Motor neuron (in vitro differentiated cells): ENCODE data around the gene SNCG. TPM values are rescaled to one million over a fixed set of nuclear protein-coding genes. Genes with fewer than 3 reads are reported as not detected.
"Not testable (repeated sequence)": the region's sequence is repeated elsewhere in the genome, so short reads cannot be mapped to it uniquely, and the experiment has no call there.

Experiments used
- ATAC-seq, 8 experiments: fragments of 200-7000 bp; cut with Tn5 transposase; replicated peaks in 6 of 8; 2 replicates each; pipeline ENCODE4 v1.8.0; 2021; ENCODE audit warnings: mild to moderate bottlenecking in 8 of 8, moderate library complexity in 8 of 8
- H3K27ac ChIP-seq, 2 donors: fragments of 250-450 bp; sonication (Bioruptor Pico); 2 replicates each; pipeline ENCODE4 v1.9.0; 2021; ENCODE audit warnings: antibody characterized with exemption in 2 of 2, mild to moderate bottlenecking in 2 of 2, moderate library complexity in 1 of 2
- H3K4me1 ChIP-seq, 2 donors: fragments of 250-450 bp; sonication (Bioruptor Pico); replicated peaks in 1 of 2; 2 replicates each; pipeline ENCODE4 v1.6.1; 2021; ENCODE audit warnings: antibody characterized with exemption in 2 of 2, mild to moderate bottlenecking in 2 of 2, moderate library complexity in 1 of 2
- H3K4me3 ChIP-seq, 5 donors: fragments of 250-450 bp; sonication (Bioruptor Pico); 2 replicates each; pipeline ENCODE4 v1.9.0; 2021; ENCODE audit warnings: antibody characterized with exemption in 5 of 5, mild to moderate bottlenecking in 5 of 5, moderate library complexity in 4 of 5
- WGBS, 10 experiments: fragments of 450-650 bp; shearing (Covaris generic); methylation state at CpG; one replicate each; pipeline ENCODE4 v1.0.0; 2022; 5-methylcytosine and 5-hydroxymethylcytosine counted together
- in situ Hi-C, 9 experiments: fragments of 400-800 bp; cut with MboI; loops; one replicate each; pipeline ENCODE4 v1.15.0; 2021; ENCODE audit warnings: low sequenced_read_pairs in 9 of 9, low pct_unique_long_range_greater_than_20kb in 2 of 9; ENCODE audit not compliant: unreplicated experiment in 9 of 9
- total RNA-seq, 8 experiments: library from RNA; unstranded; fragments of 300-600 nt; gene quantifications; 2 replicates each; pipeline versions ENCODE4 v1.2.3 to v1.2.4, GENCODE V29; 2022

The SNCG gene
- total RNA-seq, 8 experiments from 2014 or later = 86.6 to 946 (median 637) TPM

DNA sequence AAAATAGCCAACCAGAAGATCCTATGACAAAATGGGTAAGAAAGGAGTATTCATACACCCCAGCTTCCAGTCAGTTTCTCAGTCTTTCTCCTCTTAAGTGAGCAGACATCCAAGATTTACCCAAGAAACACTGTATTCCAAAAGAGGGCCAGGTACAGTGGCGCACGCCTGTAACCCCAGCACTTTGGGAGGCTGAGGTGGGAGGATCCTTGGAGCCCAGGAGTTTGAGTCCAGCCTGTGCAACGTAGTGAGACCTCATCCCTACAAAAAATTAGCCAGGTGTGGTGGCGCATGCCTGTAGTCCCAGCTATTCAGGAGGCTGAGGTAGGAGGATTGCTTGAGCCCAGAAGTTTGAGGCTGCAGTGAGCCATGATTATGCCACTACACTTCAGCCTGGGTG lies 10.6 kb upstream of the SNCG start:
- H3K4me3 ChIP-seq, ATAC-seq, H3K27ac ChIP-seq: not testable (repeated sequence)
- WGBS, 10 experiments = 67 to 100% (median 84%) methylated on average over 1 to 3 of the region's 4 CpGs; no CpG with 5 or more reads in 5 of the 10 experiments
- in situ Hi-C loops = loop anchor here in 2 of 9 experiments (25.0 kb wide), 1 partner anchor 114 kb away; no protein-coding TSS in a partner anchor
- peaks cover 16 to 24% of the 10 kb centered on the region in 2 donors for H3K4me1 ChIP-seq

DNA sequence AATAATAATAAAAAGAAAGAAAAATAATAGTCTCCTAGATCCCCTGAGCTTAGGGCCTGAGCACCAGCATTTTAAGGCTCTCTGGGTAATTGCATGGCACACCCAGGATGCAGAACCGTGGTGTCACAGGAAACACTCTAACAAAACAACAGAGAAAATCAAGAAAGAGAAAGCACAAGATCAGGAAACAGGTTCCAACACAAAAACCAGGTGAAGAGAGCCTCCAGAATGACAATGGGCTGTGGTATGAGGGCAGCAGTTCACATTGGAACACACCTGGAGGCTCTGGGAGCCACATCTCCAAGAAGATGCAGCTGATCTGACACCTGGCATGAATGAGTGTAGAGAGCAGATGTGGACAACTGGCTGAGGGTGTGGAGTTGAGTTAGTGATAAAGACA lies 8.1 kb upstream of the SNCG start:
- in situ Hi-C loops = no loop called here
- peaks cover 34 to 41% of the 10 kb centered on the region in 2 donors for H3K4me1 ChIP-seq
- no peak for ATAC-seq
- H3K27ac ChIP-seq = no peak overlapping the region
- H3K4me3 ChIP-seq = no peak overlapping the region
- 33 to 100% (median 83%) methylated on average over 1 of the region's 1 CpG; no CpG with 5 or more reads in 5 of the 10 experiments for WGBS, 10 experiments

DNA sequence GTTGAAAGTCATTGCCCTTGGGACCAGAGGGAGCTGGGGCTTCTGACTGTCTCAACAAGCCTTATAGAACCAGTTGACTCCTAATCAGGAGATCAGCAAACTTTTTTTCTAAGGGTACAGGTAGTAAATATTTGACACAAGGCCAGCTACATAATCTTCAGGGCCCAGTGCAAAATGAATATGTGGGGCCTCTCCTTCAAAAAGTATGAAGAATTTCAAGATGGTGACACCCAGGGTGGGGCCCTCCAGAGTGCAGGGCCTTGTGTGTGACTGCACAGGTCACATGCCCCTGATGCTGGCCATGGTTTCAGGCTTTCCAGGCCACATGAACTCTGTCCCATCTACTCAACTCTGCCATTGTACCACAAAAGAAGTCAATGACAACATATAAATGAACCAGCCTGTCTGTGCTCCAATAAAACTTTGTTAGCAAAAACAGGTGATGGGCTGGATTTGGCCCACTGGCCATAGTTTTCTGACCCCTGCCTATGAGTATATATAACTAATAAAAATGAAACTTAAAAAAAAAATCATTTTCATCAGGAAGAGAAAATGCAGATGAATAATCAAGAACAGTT lies 7.1 kb upstream of the SNCG start:
- peaks cover 39 to 42% of the 10 kb centered on the region in 2 donors for H3K4me1 ChIP-seq
- no peak overlapping the region for H3K4me3 ChIP-seq
- H3K27ac ChIP-seq = no peak overlapping the region
- peak in 2 of 8 experiments; percentile 7 to 12 for ATAC-seq
- in situ Hi-C loops = no loop called here

DNA sequence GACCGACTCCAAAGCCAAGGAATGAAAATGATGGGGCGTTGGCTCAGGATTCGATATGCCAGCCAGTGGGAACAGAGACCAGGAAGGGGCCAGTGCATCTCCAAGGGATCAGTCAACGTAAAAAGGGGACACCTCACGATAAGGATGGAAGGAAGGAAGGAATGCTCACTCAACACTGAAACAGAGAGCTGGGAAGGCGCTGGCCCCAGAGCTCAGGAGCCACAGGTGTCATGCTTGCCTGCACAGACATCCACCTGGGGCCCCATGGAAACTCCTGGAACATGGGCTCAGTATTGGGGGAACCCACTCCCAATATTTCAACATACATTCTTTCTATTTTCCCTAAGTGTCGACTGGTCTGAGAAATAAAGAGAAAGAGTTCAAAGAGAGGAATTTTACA lies 6.3 kb upstream of the SNCG start:
- ATAC-seq = no peak
- in situ Hi-C loops = no loop called here
- H3K4me3 ChIP-seq = no peak overlapping the region
- WGBS, 10 experiments = 77 to 100% (median 91%) methylated on average over 1 to 7 of the region's 7 CpGs; no CpG with 5 or more reads in 4 of the 10 experiments
- H3K27ac ChIP-seq = no peak overlapping the region
- peaks cover 41 to 43% of the 10 kb centered on the region in 2 donors for H3K4me1 ChIP-seq

DNA sequence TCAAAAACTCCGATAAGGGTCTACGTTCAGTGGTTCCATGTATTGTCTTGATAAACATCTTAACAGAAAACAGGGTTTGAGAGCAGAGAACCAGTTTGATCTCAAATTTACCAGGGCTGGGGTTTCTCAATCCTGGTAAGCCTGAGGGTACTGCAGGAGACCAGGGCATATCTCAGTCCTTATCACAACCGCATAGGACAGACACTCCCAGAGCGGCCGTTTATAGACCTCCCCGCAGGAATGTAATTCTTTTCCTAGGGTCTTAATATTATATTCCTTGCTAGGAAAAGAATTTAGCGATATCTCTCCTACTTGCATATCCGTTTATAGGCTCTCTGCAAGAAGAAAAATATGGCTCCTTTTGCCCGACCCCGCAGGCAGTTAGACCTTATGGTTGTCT lies 5.7 kb upstream of the SNCG start:
- H3K4me3 ChIP-seq, in situ Hi-C loops, ATAC-seq, H3K27ac ChIP-seq: not testable (repeated sequence)
- 86 to 100% (median 98%) methylated on average over 2 to 10 of the region's 10 CpGs for WGBS, 10 experiments
- H3K4me1 ChIP-seq = peaks cover 41 to 43% of the 10 kb centered on the region in 2 donors

DNA sequence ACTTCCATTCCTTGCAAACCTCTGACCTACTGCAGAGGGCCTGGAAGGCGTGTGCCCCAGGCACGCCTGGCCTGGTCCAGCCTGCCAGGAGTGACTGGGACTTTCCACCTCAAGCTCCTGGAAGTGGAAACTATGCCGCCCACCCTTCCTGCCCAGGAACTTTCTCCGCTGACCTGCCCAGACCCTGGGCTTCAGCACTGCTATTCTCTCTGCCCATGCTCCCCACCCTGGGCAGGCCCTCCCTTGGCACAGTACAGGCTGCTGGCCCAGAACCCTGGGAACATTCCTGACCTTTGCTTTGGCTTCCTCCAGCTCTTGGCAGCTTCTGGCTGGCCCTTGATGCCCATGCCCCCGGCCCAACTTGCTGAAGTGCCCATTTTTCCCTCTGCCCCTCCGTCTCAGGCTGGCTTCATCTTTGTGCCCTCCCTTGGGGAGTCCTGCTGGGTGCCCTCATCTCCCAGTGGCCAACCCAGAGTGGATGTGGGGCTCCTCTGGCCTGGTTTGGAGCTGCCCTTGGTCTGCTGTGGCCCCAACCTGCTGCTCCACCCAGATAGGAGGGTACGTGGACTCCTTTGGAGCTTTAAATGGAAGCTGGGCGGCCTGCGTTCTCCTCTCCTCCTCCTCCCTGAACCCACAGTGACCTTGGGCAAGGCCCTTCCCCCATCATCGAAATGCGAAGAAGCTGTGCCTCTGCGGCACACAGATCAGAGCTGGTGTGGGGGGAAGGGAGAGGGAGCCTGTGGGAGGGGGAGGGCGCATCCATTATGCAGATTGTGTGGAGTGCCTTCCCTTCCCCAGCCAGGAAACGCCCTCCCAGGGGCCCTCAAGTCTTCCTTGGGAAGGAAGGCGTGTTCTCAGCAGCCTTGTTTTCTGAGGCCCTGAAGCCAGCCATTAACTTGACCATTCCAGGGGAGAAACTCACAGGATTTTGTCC lies 4.4 kb upstream of the SNCG start:
- peak overlapping the region; percentile 89 to 95 for H3K27ac ChIP-seq
- H3K4me1 ChIP-seq = peaks cover 47 to 55% of the 10 kb centered on the region in 2 donors
- WGBS, 10 experiments = 0 to 67% (median 20%) methylated on average over 1 to 5 of the region's 15 CpGs; no CpG with 5 or more reads in 3 of the 10 experiments
- ATAC-seq = peak; percentile 71 to 91 (median 78)
- no peak overlapping the region for H3K4me3 ChIP-seq
- in situ Hi-C loops = no loop called here

DNA sequence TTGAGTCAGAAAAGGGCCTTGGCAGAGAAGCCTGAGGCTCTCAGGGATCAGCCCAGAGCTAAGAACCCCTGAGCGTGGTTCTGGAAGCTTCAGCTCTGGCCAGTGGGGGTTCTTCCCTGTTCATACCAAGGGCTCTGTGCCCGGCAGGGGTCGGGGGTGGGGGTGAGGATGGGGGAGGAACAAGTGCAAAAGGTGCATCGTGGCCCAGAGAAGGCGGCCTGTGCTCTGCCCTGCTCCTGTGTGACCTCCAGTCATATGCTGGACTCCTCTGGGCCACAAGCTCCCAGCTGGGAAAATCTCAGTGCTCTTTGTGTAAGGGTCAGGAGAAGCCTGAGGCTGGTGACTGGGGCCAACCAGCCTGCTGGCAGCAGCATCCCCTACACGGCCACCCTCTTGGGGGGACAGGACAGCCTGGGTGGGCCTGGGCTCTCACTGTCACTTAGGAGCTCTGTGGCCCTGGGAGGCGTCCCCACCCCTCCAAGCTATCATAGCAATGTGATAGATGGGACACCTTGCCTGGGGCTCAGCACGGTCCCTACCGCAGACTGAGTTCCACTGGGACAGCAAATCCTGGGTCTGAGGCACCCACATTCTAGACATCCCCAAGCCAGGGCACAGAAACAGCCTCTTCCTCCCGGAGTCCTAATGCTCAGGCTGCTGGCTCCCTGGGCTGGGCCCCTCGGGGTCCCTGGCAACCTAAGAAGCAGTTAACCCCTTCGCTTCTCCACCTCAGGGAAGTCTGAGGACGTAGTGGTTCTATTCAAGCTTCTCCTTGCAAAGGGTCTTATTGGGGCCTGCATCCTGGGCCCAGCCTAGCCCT lies 3.5 kb upstream of the SNCG start:
- in situ Hi-C loops = no loop called here
- Histone ChIP-seq H3K4me3 (no peak overlapping the region), H3K4me1 (peaks cover 53 to 63% of the 10 kb centered on the region in 2 donors), H3K27ac (peak overlapping the region; percentile 84 to 95)
- 10 to 17% methylated on average over 2 to 3 of the region's 13 CpGs; no CpG with 5 or more reads in 8 of the 10 experiments for WGBS, 10 experiments
- ATAC-seq = peak in 2 of 8 experiments; percentile 0 to 5

DNA sequence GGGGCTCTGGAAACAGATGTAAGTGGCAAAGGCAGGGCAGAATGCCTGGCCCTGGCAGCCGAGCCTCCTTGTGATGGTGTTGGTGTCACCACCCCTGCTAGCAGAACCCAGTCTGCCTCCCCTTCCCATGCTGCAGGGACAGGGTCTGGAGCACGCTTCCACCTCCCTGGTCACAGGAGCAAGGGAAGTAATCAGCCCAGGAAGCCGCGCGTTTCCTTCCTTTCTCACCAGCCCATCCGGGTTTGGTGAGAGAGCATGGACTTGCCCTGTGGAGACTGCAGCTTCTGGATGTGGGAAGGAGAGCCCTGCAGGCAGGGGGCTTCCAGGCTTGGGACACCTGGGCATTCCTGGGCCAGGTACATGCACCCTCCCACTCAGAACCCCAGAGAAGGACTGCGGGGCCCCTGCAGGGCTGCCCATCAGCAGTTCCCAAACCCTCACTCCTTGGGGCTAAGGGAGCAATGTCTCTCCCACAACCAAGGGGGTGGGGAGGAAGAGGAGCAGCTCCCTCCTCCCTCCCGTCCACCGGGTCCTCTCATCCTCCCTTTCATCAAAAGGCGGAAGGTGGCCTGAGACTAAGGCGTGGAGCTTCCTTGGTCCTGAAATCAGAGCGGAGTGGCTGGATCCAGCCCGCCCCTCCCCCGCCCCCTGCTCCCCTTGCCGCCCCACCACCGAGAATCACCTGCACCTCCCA lies 2.8 kb upstream of the SNCG start:
- H3K27ac ChIP-seq = peak overlapping the region; percentile 84 to 95
- no peak for ATAC-seq
- in situ Hi-C loops = no loop called here
- H3K4me3 ChIP-seq = no peak overlapping the region
- 73% methylated on average over 3 of the region's 16 CpGs; no CpG with 5 or more reads in 9 of the 10 experiments for WGBS, 10 experiments
- peaks cover 60 to 71% of the 10 kb centered on the region in 2 donors for H3K4me1 ChIP-seq

DNA sequence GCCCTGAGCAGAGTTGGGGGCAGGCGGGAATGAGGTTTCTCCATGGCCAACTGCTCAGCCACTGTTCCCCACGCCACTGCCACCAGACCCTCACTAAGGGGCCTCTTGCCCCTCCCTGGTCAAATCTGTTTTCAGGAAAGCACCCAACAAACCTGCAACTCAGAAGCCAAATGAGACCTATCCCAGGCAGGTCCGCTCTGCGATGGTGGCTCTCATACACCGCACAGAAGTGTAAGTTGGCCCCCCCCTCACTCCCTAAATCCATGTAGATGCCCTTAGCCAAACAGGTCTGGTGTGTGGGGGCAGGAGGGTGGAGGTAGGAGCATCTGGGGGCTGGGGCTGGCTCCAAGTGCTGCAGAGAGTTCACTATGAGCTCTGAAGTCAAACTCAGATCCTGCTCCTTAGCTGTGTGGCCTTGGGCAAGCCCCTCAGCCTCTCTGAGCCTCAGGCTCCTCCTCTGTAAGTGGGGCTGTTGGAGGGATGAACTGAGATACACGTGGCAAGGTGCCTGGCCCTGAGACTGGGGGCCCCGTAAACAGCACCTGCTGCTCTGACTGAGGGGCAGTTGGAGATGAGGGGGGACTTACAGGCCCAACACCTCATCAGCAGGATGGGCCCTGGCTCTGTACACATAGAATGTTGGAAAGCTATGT lies 2.1 kb upstream of the SNCG start:
- ATAC-seq = no peak
- WGBS, 10 experiments = 33 to 100% (median 82%) methylated on average over 1 to 2 of the region's 7 CpGs; no CpG with 5 or more reads in 7 of the 10 experiments
- Histone ChIP-seq H3K4me3 (no peak overlapping the region), H3K4me1 (peaks cover 66 to 76% of the 10 kb centered on the region in 2 donors), H3K27ac (peak overlapping the region; percentile 84 to 95)
- in situ Hi-C loops = no loop called here

DNA sequence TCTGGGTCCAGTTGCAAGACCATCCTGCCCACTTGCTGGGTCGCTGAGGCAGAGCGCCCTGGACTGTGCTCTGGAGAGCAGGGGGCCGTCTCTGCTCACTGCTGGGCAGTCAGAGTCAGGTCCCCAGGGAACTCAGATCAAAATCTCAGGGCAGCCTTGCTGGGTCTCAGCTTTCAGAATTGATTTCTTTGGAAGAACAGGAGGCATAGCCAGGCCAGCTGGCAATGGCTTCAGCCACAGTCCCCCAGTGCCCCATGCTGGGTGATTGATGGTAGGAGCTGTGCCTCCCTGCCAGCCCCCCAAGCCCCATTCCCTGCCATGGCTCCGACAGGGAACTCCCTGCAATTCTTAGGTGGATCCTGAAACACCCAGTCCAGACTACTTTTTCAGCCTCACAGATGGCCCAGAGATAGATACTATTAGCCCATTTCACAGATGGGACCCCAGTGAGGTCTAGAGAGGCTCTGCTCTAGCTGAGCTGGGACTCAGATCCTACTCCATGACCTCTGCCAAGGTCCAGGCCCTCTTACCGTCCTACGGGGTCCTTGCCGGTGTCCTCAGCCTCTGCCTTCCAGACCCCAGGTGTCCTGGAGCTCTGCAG lies 1.5 kb upstream of the SNCG start:
- 40 to 100% (median 73%) methylated on average over 1 to 4 of the region's 7 CpGs; no CpG with 5 or more reads in 4 of the 10 experiments for WGBS, 10 experiments
- Histone ChIP-seq H3K4me1 (peaks cover 66 to 76% of the 10 kb centered on the region in 2 donors), H3K27ac (peak overlapping the region in 1 of 2 donors; percentile 95), H3K4me3 (no peak overlapping the region)
- no peak for ATAC-seq
- in situ Hi-C loops = no loop called here

DNA sequence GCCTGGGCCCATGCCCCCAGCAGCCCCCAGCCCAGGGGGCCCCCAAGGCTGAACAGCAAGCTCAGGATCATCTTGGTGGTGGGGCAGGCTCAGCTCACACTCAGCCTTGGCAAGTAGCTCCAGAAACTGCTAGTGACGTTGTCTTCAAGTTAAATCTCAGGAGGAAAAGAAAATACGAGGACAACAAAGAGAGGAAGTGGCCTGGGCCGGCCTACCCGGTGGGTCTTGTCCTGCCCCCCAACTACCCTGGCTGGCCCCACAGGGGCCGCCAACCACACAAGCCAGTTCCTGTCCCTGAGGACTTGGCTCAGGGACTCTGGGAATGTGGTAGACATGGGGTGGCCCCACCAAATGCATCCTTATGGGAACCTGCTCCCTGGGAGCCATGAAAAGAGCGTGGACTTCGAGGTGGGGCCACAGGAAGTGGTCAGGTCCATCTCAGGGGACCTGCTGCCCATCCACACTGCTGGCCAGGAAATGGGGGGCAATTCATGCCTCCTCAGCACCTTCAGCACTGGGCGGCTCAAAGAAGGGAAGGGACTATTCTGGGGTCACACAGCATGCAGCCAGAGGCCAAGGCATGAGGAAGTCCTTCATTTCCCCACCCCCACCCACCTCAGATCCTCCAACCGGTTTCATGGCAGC lies 806 bp upstream of the SNCG start, which contains the start of gene MMRN2:
TSS of gene MMRN2 (minus strand) at position 145 of the 645 bp plus-strand sequence. CDS start at position 71, 74 bp downstream.
- no peak for ATAC-seq
- Histone ChIP-seq H3K4me3 (peak within 1 kb of the TSS; percentile 19 to 45 (median 33)), H3K27ac (peak within 1 kb of the TSS; percentile 95 to 97), H3K4me1 (peaks cover 66 to 76% of the 10 kb centered on the region in 2 donors)
- WGBS, 10 experiments = 70 to 100% (median 86%) methylated on average over 1 to 5 of the region's 9 CpGs; no CpG with 5 or more reads in 6 of the 10 experiments
- in situ Hi-C loops = no loop called here
